Keratinocyte (primary cell): ENCODE results near the gene TNIK. TPM values are rescaled to one million over a fixed set of nuclear protein-coding genes. Genes with fewer than 3 reads are reported as not detected.
A peak's percentile ranks its signal among the peaks of the same experiment; 100 is the strongest.

ENCODE experiments used
- DNase-seq: peaks from one replicate; pipeline ENCODE4 v3.0.0-alpha.2; 2011; ENCODE audit warnings: low read depth, missing footprints, low spot score
- FAIRE-seq: peaks from 2 replicates; lab custom pipeline; 2011; peaks lifted over from hg19 to GRCh38; lab: Jason Lieb, UNC
- H2AFZ ChIP-seq: 2 replicates; pipeline ENCODE4 v1.6.0; 2012; ENCODE audit warnings: low read length, control low read depth, inconsistent platforms; ENCODE audit not compliant: control insufficient read depth
- H3K27ac ChIP-seq: 2 replicates; pipeline ENCODE4 v1.5.1; 2011; ENCODE audit warnings: low read length; ENCODE audit not compliant: control insufficient read depth, insufficient read depth
- H3K27me3 ChIP-seq: 3 replicates; pipeline ENCODE4 v1.6.0; 2011; ENCODE audit warnings: low read length; ENCODE audit not compliant: control insufficient read depth, insufficient read depth; ENCODE audit errors: extremely low read depth
- H3K36me3 ChIP-seq, 2 experiments: 2 replicates in 1 of 2; 3 replicates in 1 of 2; pipeline ENCODE4 v1.5.1; 2011; ENCODE audit warnings: low read length in 2 of 2, mild to moderate bottlenecking in 1 of 2; ENCODE audit not compliant: control insufficient read depth in 2 of 2, insufficient read depth in 2 of 2; ENCODE audit errors: extremely low read depth in 1 of 2
- H3K4me1 ChIP-seq: 3 replicates; pipeline ENCODE4 v1.5.1; 2011; ENCODE audit warnings: low read length; ENCODE audit not compliant: control insufficient read depth, insufficient read depth; ENCODE audit errors: extremely low read depth
- H3K4me2 ChIP-seq: 3 replicates; pipeline ENCODE4 v1.6.0; 2011; ENCODE audit warnings: low read depth, low read length; ENCODE audit not compliant: control insufficient read depth, insufficient read depth; ENCODE audit errors: extremely low read depth
- H3K4me3 ChIP-seq, 3 experiments: fragments of 200-600 bp in 1 of 3; sonication (generic) in 1 of 3; 2 replicates in 2 of 3; 3 replicates in 1 of 3; pipeline ENCODE4 v1.5.1; 2011 to 2016; ENCODE audit warnings: low read length in 3 of 3, mild to moderate bottlenecking in 3 of 3, control low read depth in 2 of 3, inconsistent platforms in 1 of 3, low read depth in 1 of 3, mixed read lengths in 1 of 3, mixed run types in 1 of 3, moderate library complexity in 1 of 3; ENCODE audit not compliant: control insufficient read depth in 2 of 3, insufficient read depth in 2 of 3; ENCODE audit errors: extremely low read depth in 1 of 3
- H3K79me2 ChIP-seq: 2 replicates; pipeline ENCODE4 v1.6.0; 2012; ENCODE audit warnings: low read length; ENCODE audit not compliant: control insufficient read depth, insufficient read depth
- H3K9ac ChIP-seq: 3 replicates; pipeline ENCODE4 v1.6.0; 2011; ENCODE audit warnings: low read length; ENCODE audit not compliant: control insufficient read depth, insufficient read depth; ENCODE audit errors: extremely low read depth
- H3K9me1 ChIP-seq: 3 replicates; pipeline ENCODE4 v1.6.0; 2011; ENCODE audit warnings: low read length; ENCODE audit not compliant: control insufficient read depth, insufficient read depth; ENCODE audit errors: extremely low read depth
- H3K9me3 ChIP-seq: 2 replicates; pipeline ENCODE4 v1.5.1; 2012; ENCODE audit warnings: low read depth, low read length; ENCODE audit not compliant: control insufficient read depth
- H4K20me1 ChIP-seq: 3 replicates; pipeline ENCODE4 v1.6.0; 2011; ENCODE audit warnings: low read length; ENCODE audit not compliant: control insufficient read depth, insufficient read depth; ENCODE audit errors: extremely low read depth
- CTCF ChIP-seq, 3 experiments: IDR thresholded peaks in 1 of 3; conservative IDR thresholded peaks in 1 of 3; optimal IDR thresholded peaks in 1 of 3; 2 replicates in 2 of 3; 3 replicates in 1 of 3; pipeline versions ENCODE3 to v1.5.1; 2011; ENCODE audit warnings: low read length in 3 of 3, mild to moderate bottlenecking in 3 of 3, moderate library complexity in 2 of 3, control low read depth in 1 of 3, inconsistent platforms in 1 of 3; ENCODE audit not compliant: insufficient read depth in 2 of 3; ENCODE audit errors: extremely low read depth in 1 of 3
- EZH2 ChIP-seq: IDR thresholded peaks from one replicate; pipeline ENCODE4 v1.6.1; 2012; ENCODE audit warnings: inconsistent platforms, mild to moderate bottlenecking, low read length, moderate library complexity
- dilution Hi-C: fragments of 300-500 bp; cut with MboI; formaldehyde crosslinking; loops from one replicate; pipeline ENCODE4 v1.7.0; 2020; ENCODE audit warnings: low sequenced_read_pairs; ENCODE audit not compliant: extremely low pct_ligation_motif_present
- polyA plus RNA-seq, 5 experiments: library from polyadenylated mRNA; depleted of rRNA in 3 of 5; stranded (reverse) in 3 of 5; stranded (forward) in 1 of 5; unstranded in 1 of 5; fragments of >200 nt; gene quantifications; 1 replicate in 1 of 5; 2 replicates in 3 of 5; 3 replicates in 1 of 5; pipeline versions ENCODE4 v1.2.1 to v1.2.3, GENCODE V29; 2011 to 2012; ENCODE audit warnings: missing spikeins in 2 of 5, low read depth in 1 of 5, low replicate concordance in 1 of 5

Gene TNIK
- polyA plus RNA-seq, 1 donor (not counting 4 experiments of a cell fraction or from before 2014, with no cell fraction given), result 4.4 TPM

GRCh38 chr3:171262431-171262830 is 197.8 kb downstream of the TNIK start:
- TF ChIP-seq CTCF (optimal IDR thresholded peaks at IDR 0.05 in 1 of 3, IDR thresholded peaks at IDR 0.05 in 1 of 3, conservative IDR thresholded peaks at IDR 0.05 in 1 of 3; ENCODE audit: extremely low read depth in 1 of 3, insufficient read depth in 2 of 3, low read length in 3 of 3), result no peak
- no peak for TF ChIP-seq EZH2
- Histone ChIP-seq H3K4me1 (peaks cover 11% of the 10 kb centered on the region), H3K9me1 (no peaks in the 10 kb centered on the region), H4K20me1 (no peaks in the 10 kb centered on the region), H3K4me3 (no peak overlapping the region), H3K27me3 (no peaks in the 10 kb centered on the region), H3K4me2 (no peak overlapping the region), H2AFZ (no peak overlapping the region), H3K79me2 (no peaks in the 10 kb centered on the region), H3K27ac (no peak overlapping the region), H3K36me3 (no peaks in the 10 kb centered on the region), H3K9ac (no peak overlapping the region), H3K9me3 (no peaks in the 10 kb centered on the region)
- FAIRE-seq, result peak; percentile 20
- no peak for DNase-seq
- dilution Hi-C loops, result no loop called here

GRCh38 chr3:171261487-171261886 is 198.7 kb downstream of the TNIK start:
- Histone ChIP-seq H3K36me3 (no peaks in the 10 kb centered on the region), H3K27ac (no peak overlapping the region), H4K20me1 (no peaks in the 10 kb centered on the region), H3K9me3 (no peaks in the 10 kb centered on the region), H3K27me3 (no peaks in the 10 kb centered on the region), H3K4me3 (no peak overlapping the region), H3K4me2 (peak overlapping the region; percentile 51), H3K4me1 (peaks cover 11% of the 10 kb centered on the region), H3K9me1 (no peaks in the 10 kb centered on the region), H3K9ac (no peak overlapping the region), H3K79me2 (no peaks in the 10 kb centered on the region), H2AFZ (peak overlapping the region; percentile 71)
- DNase-seq (no peak), FAIRE-seq (peak; percentile 63)
- TF ChIP-seq EZH2 (no peak), CTCF (optimal IDR thresholded peaks at IDR 0.05 in 1 of 3, IDR thresholded peaks at IDR 0.05 in 1 of 3, conservative IDR thresholded peaks at IDR 0.05 in 1 of 3; ENCODE audit: extremely low read depth in 1 of 3, insufficient read depth in 2 of 3, low read length in 3 of 3) (no peak)
- dilution Hi-C loops, result no loop called here
